LoVo (cell line): Measurements from ENCODE around the gene LAMA4.

Source experiments
- DNase-seq: peaks from one replicate; pipeline ENCODE4 v3.0.0-alpha.2; 2016; ENCODE audit warnings: low spot score

LAMA4 gene

GRCh38 chr6:112253841-112254816 is at the start of gene LAMA4:
TSS of gene LAMA4 (minus strand) at chr6:112254567. CDS start at chr6:112254150, 417 bp downstream.
- peak; percentile 28 for DNase-seq

- no peak for DNase-seq
These were observed 47.9 kb upstream of the LAMA4 start for GRCh38 chr6:112302142-112302705.

GRCh38 chr6:112300896-112301295 is 46.5 kb upstream of the LAMA4 start:
- no peak for DNase-seq

GRCh38 chr6:112298816-112299281 is 44.5 kb upstream of the LAMA4 start:
- DNase-seq: peak; percentile 72

GRCh38 chr6:112298021-112298745 is 43.8 kb upstream of the LAMA4 start:
- DNase-seq: no peak

- DNase-seq: no peak
These were observed 42.3 kb upstream of the LAMA4 start for GRCh38 chr6:112296694-112297093.

GRCh38 chr6:112296122-112296521 is 41.8 kb upstream of the LAMA4 start:
- no peak for DNase-seq

- DNase-seq: no peak
These were observed 36.9 kb upstream of the LAMA4 start for GRCh38 chr6:112291161-112291762.

- no peak for DNase-seq
These were observed 34.7 kb upstream of the LAMA4 start for GRCh38 chr6:112289038-112289566.

- no peak for DNase-seq
These were observed 34.1 kb upstream of the LAMA4 start for GRCh38 chr6:112288475-112288874.

GRCh38 chr6:112287577-112288225 is 33.3 kb upstream of the LAMA4 start:
- no peak for DNase-seq

- no peak for DNase-seq
These were observed 32.3 kb upstream of the LAMA4 start for GRCh38 chr6:112286500-112287144.

GRCh38 chr6:112286010-112286409 is 31.6 kb upstream of the LAMA4 start:
- no peak for DNase-seq

- DNase-seq: no peak
These were observed 30.2 kb upstream of the LAMA4 start for GRCh38 chr6:112284603-112285002.

- no peak for DNase-seq
These were observed 29.3 kb upstream of the LAMA4 start for GRCh38 chr6:112283621-112284020.

GRCh38 chr6:112281821-112282615 is 27.7 kb upstream of the LAMA4 start:
- no peak for DNase-seq

- no peak for DNase-seq
These were observed 24.9 kb upstream of the LAMA4 start for GRCh38 chr6:112279031-112279935.

GRCh38 chr6:112275365-112275764 is 21.0 kb upstream of the LAMA4 start:
- no peak for DNase-seq

- DNase-seq: no peak
These were observed 20.4 kb upstream of the LAMA4 start for GRCh38 chr6:112274774-112275173.
